Measurements from ENCODE around the gene CTDNEP1. TPM values are rescaled to one million over a fixed set of nuclear protein-coding genes. Genes with fewer than 3 reads are reported as not detected.

The CTDNEP1 gene
- total and polyA plus RNA-seq, 4 donors = 44.4 to 181 (median 113) TPM

- H3K27me3 ChIP-seq (ENCODE audit: control insufficient read depth, insufficient read depth, low read length) = peaks cover 48% of the 10 kb centered on the region
- H3K36me3 ChIP-seq (ENCODE audit: control insufficient read depth, insufficient read depth, low read length) = no peaks in the 10 kb centered on the region
- H3K4me1 ChIP-seq (ENCODE audit: control insufficient read depth, insufficient read depth, low read length) = peaks cover 24% of the 10 kb centered on the region
- 76% methylated on average over 9 of the region's 11 CpGs for WGBS (ENCODE audit: insufficient coverage)
- DNase-seq (ENCODE audit: low read depth in 4 of 6, low spot score in 6 of 6) = no peak
- no peaks in the 10 kb centered on the region for H3K9me3 ChIP-seq (ENCODE audit: control insufficient read depth, insufficient read depth, low read length)
- H3K27ac ChIP-seq (ENCODE audit: low read depth, low read length) = no peak overlapping the region
- H3K4me3 ChIP-seq (ENCODE audit: low read depth, low read length) = no peak overlapping the region
These were observed 39.2 kb upstream of the CTDNEP1 start for GRCh38 chr17:7290685-7291084.

GRCh38 chr17:7290166-7290565, 38.6 kb upstream of the CTDNEP1 start:
- H3K4me1 ChIP-seq (ENCODE audit: control insufficient read depth, insufficient read depth, low read length) = peaks cover 22% of the 10 kb centered on the region
- WGBS (ENCODE audit: insufficient coverage) = 80% methylated on average over 2 of the region's 19 CpGs
- no peaks in the 10 kb centered on the region for H3K9me3 ChIP-seq (ENCODE audit: control insufficient read depth, insufficient read depth, low read length)
- H3K27ac ChIP-seq (ENCODE audit: low read depth, low read length) = no peak overlapping the region
- H3K27me3 ChIP-seq (ENCODE audit: control insufficient read depth, insufficient read depth, low read length) = peaks cover 45% of the 10 kb centered on the region
- H3K4me3 ChIP-seq (ENCODE audit: low read depth, low read length) = no peak overlapping the region
- DNase-seq (ENCODE audit: low read depth in 4 of 6, low spot score in 6 of 6) = no peak
- H3K36me3 ChIP-seq (ENCODE audit: control insufficient read depth, insufficient read depth, low read length) = no peaks in the 10 kb centered on the region

GRCh38 chr17:7289256-7290032, 37.9 kb upstream of the CTDNEP1 start:
- no peaks in the 10 kb centered on the region for H3K9me3 ChIP-seq (ENCODE audit: control insufficient read depth, insufficient read depth, low read length)
- no peak for DNase-seq (ENCODE audit: low read depth in 4 of 6, low spot score in 6 of 6)
- H3K4me3 ChIP-seq (ENCODE audit: low read depth, low read length) = no peak overlapping the region
- H3K27me3 ChIP-seq (ENCODE audit: control insufficient read depth, insufficient read depth, low read length) = peaks cover 40% of the 10 kb centered on the region
- H3K4me1 ChIP-seq (ENCODE audit: control insufficient read depth, insufficient read depth, low read length) = peaks cover 15% of the 10 kb centered on the region
- H3K36me3 ChIP-seq (ENCODE audit: control insufficient read depth, insufficient read depth, low read length) = peaks cover 3% of the 10 kb centered on the region
- no peak overlapping the region for H3K27ac ChIP-seq (ENCODE audit: low read depth, low read length)
- WGBS (ENCODE audit: insufficient coverage) = 70% methylated on average over 17 of the region's 18 CpGs

- H3K27ac ChIP-seq (ENCODE audit: low read depth, low read length) = no peak overlapping the region
- peaks cover 3% of the 10 kb centered on the region for H3K36me3 ChIP-seq (ENCODE audit: control insufficient read depth, insufficient read depth, low read length)
- no peak for DNase-seq (ENCODE audit: low read depth in 4 of 6, low spot score in 6 of 6)
- peaks cover 20% of the 10 kb centered on the region for H3K4me1 ChIP-seq (ENCODE audit: control insufficient read depth, insufficient read depth, low read length)
- 88% methylated on average over 9 of the region's 12 CpGs for WGBS (ENCODE audit: insufficient coverage)
- H3K27me3 ChIP-seq (ENCODE audit: control insufficient read depth, insufficient read depth, low read length) = peaks cover 35% of the 10 kb centered on the region
- no peaks in the 10 kb centered on the region for H3K9me3 ChIP-seq (ENCODE audit: control insufficient read depth, insufficient read depth, low read length)
- no peak overlapping the region for H3K4me3 ChIP-seq (ENCODE audit: low read depth, low read length)
These were observed 34.1 kb upstream of the CTDNEP1 start for GRCh38 chr17:7285679-7286078.

GRCh38 chr17:7284911-7285310, 33.4 kb upstream of the CTDNEP1 start:
- Histone ChIP-seq H3K27me3 (ENCODE audit: control insufficient read depth, insufficient read depth, low read length) (peaks cover 27% of the 10 kb centered on the region), H3K4me1 (ENCODE audit: control insufficient read depth, insufficient read depth, low read length) (peaks cover 25% of the 10 kb centered on the region), H3K9me3 (ENCODE audit: control insufficient read depth, insufficient read depth, low read length) (no peaks in the 10 kb centered on the region), H3K27ac (ENCODE audit: low read depth, low read length) (no peak overlapping the region), H3K36me3 (ENCODE audit: control insufficient read depth, insufficient read depth, low read length) (peaks cover 3% of the 10 kb centered on the region), H3K4me3 (ENCODE audit: low read depth, low read length) (no peak overlapping the region)
- DNase-seq (ENCODE audit: low read depth in 4 of 6, low spot score in 6 of 6) = no peak
- WGBS (ENCODE audit: insufficient coverage) = 94% methylated on average over 16 of the region's 16 CpGs

GRCh38 chr17:7283471-7284216, 32.1 kb upstream of the CTDNEP1 start:
- Histone ChIP-seq H3K27ac (ENCODE audit: low read depth, low read length) (no peak overlapping the region), H3K4me1 (ENCODE audit: control insufficient read depth, insufficient read depth, low read length) (peaks cover 25% of the 10 kb centered on the region), H3K4me3 (ENCODE audit: low read depth, low read length) (no peak overlapping the region), H3K27me3 (ENCODE audit: control insufficient read depth, insufficient read depth, low read length) (peaks cover 26% of the 10 kb centered on the region), H3K9me3 (ENCODE audit: control insufficient read depth, insufficient read depth, low read length) (no peaks in the 10 kb centered on the region), H3K36me3 (ENCODE audit: control insufficient read depth, insufficient read depth, low read length) (peaks cover 3% of the 10 kb centered on the region)
- 93% methylated on average over 13 of the region's 18 CpGs for WGBS (ENCODE audit: insufficient coverage)
- DNase-seq (ENCODE audit: low read depth in 4 of 6, low spot score in 6 of 6) = no peak

- no peak overlapping the region for H3K27ac ChIP-seq (ENCODE audit: low read depth, low read length)
- no peaks in the 10 kb centered on the region for H3K9me3 ChIP-seq (ENCODE audit: control insufficient read depth, insufficient read depth, low read length)
- no peak overlapping the region for H3K4me3 ChIP-seq (ENCODE audit: low read depth, low read length)
- H3K27me3 ChIP-seq (ENCODE audit: control insufficient read depth, insufficient read depth, low read length) = peaks cover 26% of the 10 kb centered on the region
- WGBS (ENCODE audit: insufficient coverage) = 78% methylated on average over 5 of the region's 6 CpGs
- H3K4me1 ChIP-seq (ENCODE audit: control insufficient read depth, insufficient read depth, low read length) = peaks cover 25% of the 10 kb centered on the region
- H3K36me3 ChIP-seq (ENCODE audit: control insufficient read depth, insufficient read depth, low read length) = peaks cover 3% of the 10 kb centered on the region
- DNase-seq (ENCODE audit: low read depth in 4 of 6, low spot score in 6 of 6) = no peak
These were observed 31.3 kb upstream of the CTDNEP1 start for GRCh38 chr17:7282752-7283321.

GRCh38 chr17:7281953-7282751, 30.6 kb upstream of the CTDNEP1 start:
- WGBS (ENCODE audit: insufficient coverage) = 2% methylated on average over 35 of the region's 43 CpGs
- DNase-seq (ENCODE audit: low read depth in 4 of 6, low spot score in 6 of 6) = no peak
- peak overlapping the region; percentile 40 for H3K4me3 ChIP-seq (ENCODE audit: low read depth, low read length)
- no peaks in the 10 kb centered on the region for H3K9me3 ChIP-seq (ENCODE audit: control insufficient read depth, insufficient read depth, low read length)
- peaks cover 25% of the 10 kb centered on the region for H3K4me1 ChIP-seq (ENCODE audit: control insufficient read depth, insufficient read depth, low read length)
- H3K27ac ChIP-seq (ENCODE audit: low read depth, low read length) = no peak overlapping the region
- H3K27me3 ChIP-seq (ENCODE audit: control insufficient read depth, insufficient read depth, low read length) = peaks cover 26% of the 10 kb centered on the region
- H3K36me3 ChIP-seq (ENCODE audit: control insufficient read depth, insufficient read depth, low read length) = peaks cover 3% of the 10 kb centered on the region

Measured in spinal cord (tissue), 10 donors.